ENCODE measurements around the gene FCHSD2. TPM values are rescaled to one million over a fixed set of nuclear protein-coding genes. Genes with fewer than 3 reads are reported as not detected.
"Not testable (repeated sequence)": the region's sequence is repeated elsewhere in the genome, so short reads cannot be mapped to it uniquely, and the experiment has no call there.

The FCHSD2 gene
- total RNA-seq, 1 donor from 2014 or later, result 19.7 TPM

DNA sequence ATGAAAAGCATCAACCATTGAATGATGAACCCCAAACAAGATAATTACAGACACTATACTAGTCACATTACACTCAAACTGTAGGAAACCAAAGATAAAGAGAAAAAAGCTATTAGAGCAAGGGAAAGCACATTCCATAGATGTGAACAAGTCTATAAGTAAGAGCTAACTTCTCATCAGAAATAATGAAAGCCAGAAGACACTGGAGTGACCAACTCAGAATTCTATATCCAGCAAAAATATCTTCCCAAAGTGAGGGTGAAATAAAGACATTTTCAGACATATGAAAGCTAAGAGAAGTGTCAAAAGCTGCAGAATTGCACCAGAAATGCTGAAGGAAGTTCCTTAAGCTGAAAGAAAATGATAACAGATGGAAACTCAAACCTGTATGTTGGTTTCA lies 17.3 kb downstream of the FCHSD2 start:
- Mint-ChIP-seq H3K27ac (ENCODE audit: unreplicated experiment) (no peak overlapping the region), H3K4me3 (ENCODE audit: unreplicated experiment) (no peak overlapping the region), H3K36me3 (ENCODE audit: unreplicated experiment) (no peaks in the 10 kb centered on the region), H3K27me3 (ENCODE audit: unreplicated experiment) (no peaks in the 10 kb centered on the region), H3K4me1 (ENCODE audit: low read depth, unreplicated experiment) (no peaks in the 10 kb centered on the region), H3K9me3 (ENCODE audit: unreplicated experiment) (no peaks in the 10 kb centered on the region)
- DNase-seq, result no peak
- TF ChIP-seq, protein P1, sequence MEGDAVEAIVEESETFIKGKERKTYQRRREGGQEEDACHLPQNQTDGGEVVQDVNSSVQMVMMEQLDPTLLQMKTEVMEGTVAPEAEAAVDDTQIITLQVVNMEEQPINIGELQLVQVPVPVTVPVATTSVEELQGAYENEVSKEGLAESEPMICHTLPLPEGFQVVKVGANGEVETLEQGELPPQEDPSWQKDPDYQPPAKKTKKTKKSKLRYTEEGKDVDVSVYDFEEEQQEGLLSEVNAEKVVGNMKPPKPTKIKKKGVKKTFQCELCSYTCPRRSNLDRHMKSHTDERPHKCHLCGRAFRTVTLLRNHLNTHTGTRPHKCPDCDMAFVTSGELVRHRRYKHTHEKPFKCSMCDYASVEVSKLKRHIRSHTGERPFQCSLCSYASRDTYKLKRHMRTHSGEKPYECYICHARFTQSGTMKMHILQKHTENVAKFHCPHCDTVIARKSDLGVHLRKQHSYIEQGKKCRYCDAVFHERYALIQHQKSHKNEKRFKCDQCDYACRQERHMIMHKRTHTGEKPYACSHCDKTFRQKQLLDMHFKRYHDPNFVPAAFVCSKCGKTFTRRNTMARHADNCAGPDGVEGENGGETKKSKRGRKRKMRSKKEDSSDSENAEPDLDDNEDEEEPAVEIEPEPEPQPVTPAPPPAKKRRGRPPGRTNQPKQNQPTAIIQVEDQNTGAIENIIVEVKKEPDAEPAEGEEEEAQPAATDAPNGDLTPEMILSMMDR (IDR thresholded peaks at IDR 0.05; ENCODE audit: partially characterized antibody, unreplicated experiment), result no peak

DNA sequence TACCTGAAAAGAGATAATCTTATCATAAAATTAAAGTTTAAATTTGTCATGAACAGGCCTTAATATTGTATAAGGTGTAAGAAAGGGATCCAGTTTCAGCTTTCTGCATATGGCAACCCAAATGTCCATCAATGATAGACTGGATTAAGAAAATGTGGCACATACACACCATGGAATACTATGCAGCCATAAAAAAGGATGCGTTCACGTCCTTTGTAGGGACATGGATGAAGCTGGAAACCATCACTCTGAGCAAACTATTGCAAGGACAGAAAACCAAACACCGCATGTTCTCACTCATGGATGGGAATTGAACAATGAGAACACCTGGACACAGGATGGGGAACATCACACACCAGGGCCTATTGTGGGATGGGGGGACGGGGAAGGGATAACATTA lies 18.2 kb downstream of the FCHSD2 start:
- H3K27me3 Mint-ChIP-seq (ENCODE audit: unreplicated experiment); DNase-seq; H3K9me3 Mint-ChIP-seq (ENCODE audit: unreplicated experiment); H3K36me3 Mint-ChIP-seq (ENCODE audit: unreplicated experiment); H3K27ac Mint-ChIP-seq (ENCODE audit: unreplicated experiment); H3K4me1 Mint-ChIP-seq (ENCODE audit: low read depth, unreplicated experiment); H3K4me3 Mint-ChIP-seq (ENCODE audit: unreplicated experiment): not testable (repeated sequence)

DNA sequence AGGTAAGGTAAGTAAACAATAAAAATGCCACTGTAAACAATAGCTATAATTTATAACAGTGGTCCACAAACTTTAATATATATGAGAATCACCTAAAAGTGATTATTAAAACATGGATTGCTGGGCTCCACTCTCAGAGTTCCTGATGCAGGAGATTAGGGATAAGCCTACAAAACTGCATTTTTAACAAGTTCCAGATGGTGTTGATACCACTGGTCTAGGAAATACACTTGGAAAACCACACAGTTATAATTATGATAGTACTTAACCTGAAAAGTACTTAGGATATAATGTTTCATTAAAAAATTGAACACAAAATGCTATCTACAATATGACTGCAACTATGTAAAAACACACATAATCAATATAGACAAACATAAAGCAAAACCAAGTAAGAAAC lies 20.4 kb downstream of the FCHSD2 start:
- Mint-ChIP-seq H3K36me3 (ENCODE audit: unreplicated experiment) (no peaks in the 10 kb centered on the region), H3K4me3 (ENCODE audit: unreplicated experiment) (no peak overlapping the region), H3K27me3 (ENCODE audit: unreplicated experiment) (no peaks in the 10 kb centered on the region), H3K4me1 (ENCODE audit: low read depth, unreplicated experiment) (no peaks in the 10 kb centered on the region), H3K9me3 (ENCODE audit: unreplicated experiment) (no peaks in the 10 kb centered on the region), H3K27ac (ENCODE audit: unreplicated experiment) (no peak overlapping the region)
- TF ChIP-seq, protein P1 (IDR thresholded peaks at IDR 0.05; ENCODE audit: partially characterized antibody, unreplicated experiment), result no peak
- DNase-seq, result no peak

DNA sequence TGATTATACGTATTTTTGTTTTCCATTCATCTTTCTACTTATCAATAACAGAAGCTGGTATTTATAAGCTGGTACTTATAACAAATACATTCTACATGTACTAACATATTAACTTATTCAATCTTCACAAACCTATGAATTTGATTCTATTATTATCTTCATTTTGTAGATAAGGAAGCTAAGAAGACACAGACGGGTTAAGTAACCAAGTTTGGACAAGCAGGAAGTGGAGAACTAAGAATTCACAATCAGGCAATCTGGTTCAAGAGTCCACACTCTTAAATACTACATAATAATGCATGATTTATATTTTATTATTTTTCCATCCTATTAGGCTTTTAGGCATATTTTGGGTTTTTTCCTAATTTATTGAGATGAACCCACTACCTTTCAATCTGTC lies 25.0 kb downstream of the FCHSD2 start:
- DNase-seq, result no peak
- H3K36me3 Mint-ChIP-seq (ENCODE audit: unreplicated experiment), result peaks cover 5% of the 10 kb centered on the region
- no peaks in the 10 kb centered on the region for H3K27me3 Mint-ChIP-seq (ENCODE audit: unreplicated experiment)
- TF ChIP-seq, protein P1 (IDR thresholded peaks at IDR 0.05; ENCODE audit: partially characterized antibody, unreplicated experiment), result no peak
- H3K27ac Mint-ChIP-seq (ENCODE audit: unreplicated experiment), result no peak overlapping the region
- no peaks in the 10 kb centered on the region for H3K9me3 Mint-ChIP-seq (ENCODE audit: unreplicated experiment)
- no peaks in the 10 kb centered on the region for H3K4me1 Mint-ChIP-seq (ENCODE audit: low read depth, unreplicated experiment)
- no peak overlapping the region for H3K4me3 Mint-ChIP-seq (ENCODE audit: unreplicated experiment)

DNA sequence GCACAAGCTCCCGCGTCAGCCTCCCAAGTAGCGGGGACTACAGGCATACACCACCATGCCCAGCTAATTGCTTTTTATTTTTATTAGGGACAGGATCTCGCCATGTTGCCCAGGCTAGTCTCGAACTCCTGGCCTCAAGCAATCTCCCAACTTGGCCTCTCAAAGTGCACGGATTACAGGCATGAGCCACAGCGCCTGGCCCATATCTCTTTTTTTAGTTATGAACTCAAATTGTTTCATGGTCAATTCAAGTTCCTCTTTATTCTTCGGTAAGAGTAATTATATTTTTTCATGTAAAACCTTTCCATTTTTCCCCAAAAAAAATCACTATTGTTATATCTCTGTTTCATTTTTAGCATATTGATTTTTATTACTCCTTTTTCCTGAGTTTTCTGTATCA lies 25.5 kb downstream of the FCHSD2 start:
- peaks cover 5% of the 10 kb centered on the region for H3K36me3 Mint-ChIP-seq (ENCODE audit: unreplicated experiment)
- H3K27me3 Mint-ChIP-seq (ENCODE audit: unreplicated experiment), result no peaks in the 10 kb centered on the region
- no peaks in the 10 kb centered on the region for H3K4me1 Mint-ChIP-seq (ENCODE audit: low read depth, unreplicated experiment)
- no peak overlapping the region for H3K27ac Mint-ChIP-seq (ENCODE audit: unreplicated experiment)
- no peak overlapping the region for H3K4me3 Mint-ChIP-seq (ENCODE audit: unreplicated experiment)
- DNase-seq, result no peak
- TF ChIP-seq, protein P1 (IDR thresholded peaks at IDR 0.05; ENCODE audit: partially characterized antibody, unreplicated experiment), result no peak
- no peaks in the 10 kb centered on the region for H3K9me3 Mint-ChIP-seq (ENCODE audit: unreplicated experiment)

DNA sequence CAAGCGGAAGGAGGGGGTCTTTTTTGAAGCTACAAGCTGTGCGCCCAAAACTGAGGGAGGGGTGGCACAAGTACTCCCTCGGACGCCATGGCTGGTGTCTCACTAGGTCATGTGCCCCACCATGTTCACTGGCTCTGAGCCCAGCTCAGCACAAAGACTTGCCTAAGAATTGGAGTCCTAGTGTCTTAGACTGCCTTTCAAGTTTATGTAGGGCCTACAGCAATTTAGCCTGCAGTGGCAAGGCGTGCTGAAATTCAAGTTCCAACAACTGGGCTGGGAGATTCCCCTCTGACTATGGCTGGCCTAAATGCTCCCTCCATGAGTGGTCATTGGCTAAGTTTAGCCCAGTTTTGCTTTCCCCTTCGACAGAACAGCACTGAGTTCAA lies 27.3 kb downstream of the FCHSD2 start:
- H3K9me3 Mint-ChIP-seq (ENCODE audit: unreplicated experiment), result peaks cover 2% of the 10 kb centered on the region
- H3K36me3 Mint-ChIP-seq (ENCODE audit: unreplicated experiment), result peaks cover 14% of the 10 kb centered on the region
- H3K4me3 Mint-ChIP-seq (ENCODE audit: unreplicated experiment), result no peak overlapping the region
- H3K4me1 Mint-ChIP-seq (ENCODE audit: low read depth, unreplicated experiment), result no peaks in the 10 kb centered on the region
- H3K27ac Mint-ChIP-seq (ENCODE audit: unreplicated experiment), result no peak overlapping the region
- no peaks in the 10 kb centered on the region for H3K27me3 Mint-ChIP-seq (ENCODE audit: unreplicated experiment)
- TF ChIP-seq, protein P1 (IDR thresholded peaks at IDR 0.05; ENCODE audit: partially characterized antibody, unreplicated experiment), result no peak
- DNase-seq, result no peak
